Type B pancreatic cell (in vitro differentiated cells): ENCODE results near the gene IGF1R. TPM values are rescaled to one million over a fixed set of nuclear protein-coding genes. Genes with fewer than 3 reads are reported as not detected.

ENCODE experiments used
- DNase-seq: peaks from one replicate; pipeline ENCODE4 v3.0.0; 2021; ENCODE audit warnings: mixed read lengths; ENCODE audit not compliant: unreplicated experiment; ENCODE audit errors: extremely low spot score
- H3K27ac Mint-ChIP-seq: 2 replicates; pipeline ENCODE4 v1.8.0; 2021; ENCODE audit warnings: mild to moderate bottlenecking, mixed read lengths
- H3K27me3 Mint-ChIP-seq: 2 replicates; pipeline ENCODE4 v1.8.0; 2021; ENCODE audit warnings: mixed read lengths
- H3K36me3 Mint-ChIP-seq: 2 replicates; pipeline ENCODE4 v1.8.0; 2021; ENCODE audit warnings: mixed read lengths
- H3K4me1 Mint-ChIP-seq: one replicate; pipeline ENCODE4 v1.8.0; 2021; ENCODE audit warnings: mixed read lengths; ENCODE audit not compliant: unreplicated experiment
- H3K4me3 Mint-ChIP-seq: 2 replicates; pipeline ENCODE4 v1.8.0; 2021; ENCODE audit warnings: mild to moderate bottlenecking, mixed read lengths
- H3K9me3 Mint-ChIP-seq: 2 replicates; pipeline ENCODE4 v1.8.0; 2021; ENCODE audit warnings: mixed read lengths
- total RNA-seq: library from RNA; stranded (reverse); gene quantifications from 2 replicates; pipeline ENCODE4 v1.2.1, GENCODE V29; 2021; ENCODE audit warnings: low replicate concordance
- TF ChIP-seq, protein P1 (sequence below): fragments of 200-600 bp; sonication (generic); conservative IDR thresholded peaks from 2 replicates; pipeline ENCODE4 v1.5.0; 2021; ENCODE audit warnings: antibody characterized with exemption, mild to moderate bottlenecking

The IGF1R gene
- total RNA-seq, 1 donor from 2014 or later: 87.1 TPM

DNA sequence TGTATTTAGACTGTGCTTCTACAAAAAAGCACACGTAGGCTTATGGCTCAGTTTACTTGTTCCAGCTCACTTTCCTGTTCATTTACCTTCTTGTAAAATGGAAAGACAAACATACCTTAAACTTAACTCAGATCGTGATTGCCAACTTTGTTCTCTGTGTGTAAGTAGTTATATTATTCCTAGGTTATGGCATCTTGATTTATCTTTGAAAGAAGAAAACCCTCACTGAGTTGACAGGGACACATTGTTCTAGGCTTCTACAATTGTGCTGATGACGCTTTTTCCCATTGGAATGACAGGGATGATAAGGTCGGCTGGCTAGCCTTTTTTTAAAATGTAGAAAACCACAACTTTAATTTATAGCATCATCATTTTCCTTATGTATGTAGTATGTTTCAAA, 140.7 kb downstream of the IGF1R start:
- Mint-ChIP-seq H3K27me3 (no peaks in the 10 kb centered on the region), H3K27ac (no peak overlapping the region), H3K4me1 (peaks cover 74% of the 10 kb centered on the region), H3K9me3 (no peaks in the 10 kb centered on the region), H3K4me3 (no peak overlapping the region), H3K36me3 (no peaks in the 10 kb centered on the region)
- no peak for DNase-seq
- TF ChIP-seq, protein P1, sequence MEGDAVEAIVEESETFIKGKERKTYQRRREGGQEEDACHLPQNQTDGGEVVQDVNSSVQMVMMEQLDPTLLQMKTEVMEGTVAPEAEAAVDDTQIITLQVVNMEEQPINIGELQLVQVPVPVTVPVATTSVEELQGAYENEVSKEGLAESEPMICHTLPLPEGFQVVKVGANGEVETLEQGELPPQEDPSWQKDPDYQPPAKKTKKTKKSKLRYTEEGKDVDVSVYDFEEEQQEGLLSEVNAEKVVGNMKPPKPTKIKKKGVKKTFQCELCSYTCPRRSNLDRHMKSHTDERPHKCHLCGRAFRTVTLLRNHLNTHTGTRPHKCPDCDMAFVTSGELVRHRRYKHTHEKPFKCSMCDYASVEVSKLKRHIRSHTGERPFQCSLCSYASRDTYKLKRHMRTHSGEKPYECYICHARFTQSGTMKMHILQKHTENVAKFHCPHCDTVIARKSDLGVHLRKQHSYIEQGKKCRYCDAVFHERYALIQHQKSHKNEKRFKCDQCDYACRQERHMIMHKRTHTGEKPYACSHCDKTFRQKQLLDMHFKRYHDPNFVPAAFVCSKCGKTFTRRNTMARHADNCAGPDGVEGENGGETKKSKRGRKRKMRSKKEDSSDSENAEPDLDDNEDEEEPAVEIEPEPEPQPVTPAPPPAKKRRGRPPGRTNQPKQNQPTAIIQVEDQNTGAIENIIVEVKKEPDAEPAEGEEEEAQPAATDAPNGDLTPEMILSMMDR: no peak

DNA sequence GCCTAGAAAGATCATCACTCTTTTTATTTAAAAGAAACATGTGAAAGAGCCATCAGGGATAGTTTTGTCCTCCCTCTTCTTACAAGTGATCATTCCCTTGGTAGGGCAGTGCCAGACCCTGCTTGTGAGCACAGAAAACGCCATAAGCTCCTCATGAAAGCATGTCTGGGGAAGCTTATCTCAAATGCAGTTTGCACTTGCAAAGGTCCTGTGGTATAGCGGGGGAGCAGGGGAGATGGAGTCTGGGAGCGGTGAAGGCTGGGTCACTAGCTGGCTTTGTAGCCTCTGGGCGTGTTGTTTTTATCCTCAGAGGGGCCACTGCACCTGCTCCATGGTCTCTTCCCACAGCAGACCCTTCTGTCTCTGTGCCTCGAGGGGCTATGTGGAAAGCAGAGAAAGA, 141.9 kb downstream of the IGF1R start:
- Mint-ChIP-seq H3K36me3 (no peaks in the 10 kb centered on the region), H3K27me3 (no peaks in the 10 kb centered on the region), H3K9me3 (no peaks in the 10 kb centered on the region), H3K4me1 (peaks cover 83% of the 10 kb centered on the region), H3K4me3 (no peak overlapping the region), H3K27ac (no peak overlapping the region)
- TF ChIP-seq, protein P1: no peak
- DNase-seq: no peak

DNA sequence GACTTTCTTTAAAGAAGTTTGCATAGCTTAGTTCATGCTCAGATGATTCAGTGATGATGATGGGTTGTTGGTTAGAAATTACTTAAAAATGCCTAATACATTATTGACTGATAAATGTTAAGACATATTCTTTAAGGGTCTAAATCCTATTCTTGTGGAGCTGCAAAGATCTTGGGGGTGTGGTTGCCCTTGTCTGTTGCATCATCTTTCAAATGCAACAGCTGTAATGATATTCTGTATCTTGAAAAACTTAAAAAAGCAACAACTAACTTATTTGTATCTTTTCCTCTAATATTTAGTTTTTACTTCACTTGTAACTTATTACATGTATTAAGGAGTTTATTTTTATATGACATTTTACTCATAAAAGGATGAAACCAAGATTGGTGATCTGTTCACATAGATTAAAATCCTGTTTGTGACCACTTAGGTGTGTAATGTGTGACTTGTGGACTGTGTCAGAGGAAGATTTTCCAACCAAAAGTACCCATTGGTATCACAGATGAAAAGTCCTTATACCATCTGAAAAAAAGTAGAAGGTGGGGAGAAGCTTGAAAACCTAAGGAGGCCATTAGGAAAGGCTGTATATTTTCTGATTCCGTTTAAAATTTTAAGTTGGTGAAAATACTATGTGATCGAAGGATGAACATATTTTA, 142.8 kb downstream of the IGF1R start:
- H3K27me3 Mint-ChIP-seq: no peaks in the 10 kb centered on the region
- H3K4me3 Mint-ChIP-seq: no peak overlapping the region
- H3K9me3 Mint-ChIP-seq: no peaks in the 10 kb centered on the region
- H3K27ac Mint-ChIP-seq: no peak overlapping the region
- TF ChIP-seq, protein P1: no peak
- no peaks in the 10 kb centered on the region for H3K36me3 Mint-ChIP-seq
- peaks cover 81% of the 10 kb centered on the region for H3K4me1 Mint-ChIP-seq
- no peak for DNase-seq

DNA sequence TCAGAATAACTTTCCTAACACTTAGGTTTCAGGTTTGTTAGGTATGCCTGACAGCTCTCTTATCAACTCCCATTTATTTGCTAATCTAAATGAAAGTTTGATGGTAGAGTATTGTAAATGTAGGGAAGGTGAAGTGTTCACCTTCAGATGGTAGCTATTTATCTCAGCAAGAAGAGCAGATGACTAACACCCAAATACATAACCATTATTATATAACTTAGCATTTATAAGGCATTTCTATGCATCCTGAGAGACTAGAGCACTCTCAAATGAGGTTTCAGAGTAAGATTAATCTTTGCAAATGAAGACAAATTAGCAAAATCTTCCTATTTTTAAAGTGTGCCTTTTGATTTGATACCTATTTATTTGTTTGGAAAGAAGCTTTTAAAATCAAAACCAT, 143.8 kb downstream of the IGF1R start:
- Mint-ChIP-seq H3K9me3 (no peaks in the 10 kb centered on the region), H3K27ac (no peak overlapping the region), H3K4me3 (no peak overlapping the region), H3K4me1 (peaks cover 83% of the 10 kb centered on the region), H3K27me3 (no peaks in the 10 kb centered on the region), H3K36me3 (no peaks in the 10 kb centered on the region)
- no peak for DNase-seq
- TF ChIP-seq, protein P1: no peak

DNA sequence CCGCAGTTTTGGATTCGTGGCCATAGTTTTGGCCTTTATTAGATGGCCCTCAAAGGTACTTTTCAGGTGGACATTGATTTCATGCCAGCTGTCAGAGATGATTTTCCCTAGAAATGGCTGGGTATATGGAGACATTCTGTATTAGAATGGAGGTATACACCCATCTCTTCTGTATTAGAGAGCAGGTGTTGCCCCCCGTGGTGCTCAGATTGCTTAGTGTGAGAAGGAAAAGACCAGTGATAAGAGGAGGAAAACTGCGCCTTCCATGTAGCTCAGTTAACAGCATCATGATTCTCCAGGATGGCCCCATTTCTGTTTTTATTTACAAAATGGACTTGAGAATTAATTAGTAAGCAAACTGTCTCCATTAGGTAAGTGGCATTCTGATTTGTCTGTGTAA, 145.9 kb downstream of the IGF1R start:
- TF ChIP-seq, protein P1: no peak

DNA sequence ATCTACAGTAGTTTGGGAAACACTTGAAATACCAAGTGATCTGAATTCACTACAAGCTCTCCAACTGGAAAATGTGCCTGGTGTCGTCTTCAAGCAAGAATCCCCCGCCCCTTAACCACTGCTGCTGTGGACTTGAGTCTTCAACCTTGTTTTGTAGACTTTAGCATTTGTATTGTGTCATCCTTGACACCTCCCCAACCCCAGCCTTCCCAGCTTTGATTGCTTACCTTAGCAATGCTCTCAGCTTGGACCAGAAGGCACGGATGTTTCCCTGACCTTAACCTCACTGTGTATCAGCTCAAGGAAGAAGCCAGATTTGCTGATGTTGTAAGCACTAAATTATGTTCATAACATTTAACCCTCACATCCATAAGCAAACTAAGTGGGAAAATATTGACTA, 146.4 kb downstream of the IGF1R start:
- peak overlapping the region; percentile 25 for H3K27ac Mint-ChIP-seq
- H3K4me3 Mint-ChIP-seq: peak overlapping the region; percentile 38
- H3K9me3 Mint-ChIP-seq: no peaks in the 10 kb centered on the region
- H3K36me3 Mint-ChIP-seq: no peaks in the 10 kb centered on the region
- no peak for DNase-seq
- H3K4me1 Mint-ChIP-seq: peaks cover 83% of the 10 kb centered on the region
- TF ChIP-seq, protein P1: no peak
- no peaks in the 10 kb centered on the region for H3K27me3 Mint-ChIP-seq

More for the DNA sequence above, 145.9 kb downstream of the IGF1R start:
- no peaks in the 10 kb centered on the region for H3K27me3 Mint-ChIP-seq
- H3K4me1 Mint-ChIP-seq: peaks cover 83% of the 10 kb centered on the region
- H3K36me3 Mint-ChIP-seq: no peaks in the 10 kb centered on the region
- H3K9me3 Mint-ChIP-seq: no peaks in the 10 kb centered on the region
- DNase-seq: no peak
- H3K27ac Mint-ChIP-seq: peak overlapping the region; percentile 25
- no peak overlapping the region for H3K4me3 Mint-ChIP-seq
